WTC11 (cell line): ENCODE measurements around the gene TANGO2. TPM values are rescaled to one million over a fixed set of nuclear protein-coding genes. Genes with fewer than 3 reads are reported as not detected.

Experiments
- ATAC-seq: fragments of 200-7000 bp; cut with Tn5 transposase; 2 replicates; pipeline ENCODE4 v1.10.0; 2021; ENCODE audit warnings: mild to moderate bottlenecking, moderate library complexity
- CTCF ChIA-PET: fragments of 300-600 bp; sonication (Branson Sonifier 250); formaldehyde crosslinking; loops from one replicate; lab custom pipeline; 2021; ENCODE audit warnings: antibody characterized with exemption; lab: Charles Lee
- POLR2A ChIA-PET: fragments of 350-600 bp; sonication (Branson Sonifier 250); formaldehyde crosslinking; loops from one replicate; lab custom pipeline; 2021; ENCODE audit warnings: antibody characterized with exemption; lab: Charles Lee
- DNase-seq: peaks from one replicate; pipeline ENCODE4 v3.0.0; 2021; ENCODE audit warnings: low spot score
- H3K27ac Mint-ChIP-seq: 2 replicates; pipeline ENCODE4 v1.8.0; 2021; ENCODE audit warnings: mixed read lengths
- H3K27me3 Mint-ChIP-seq: 2 replicates; pipeline ENCODE4 v1.8.0; 2021; ENCODE audit warnings: low read depth, mild to moderate bottlenecking, moderate library complexity, mixed read lengths
- H3K36me3 Mint-ChIP-seq: 2 replicates; pipeline ENCODE4 v1.8.0; 2021; ENCODE audit warnings: mixed read lengths
- H3K4me1 Mint-ChIP-seq: 2 replicates; pipeline ENCODE4 v1.8.0; 2022; ENCODE audit warnings: mixed read lengths
- H3K4me3 Mint-ChIP-seq: 2 replicates; pipeline ENCODE4 v1.8.0; 2021; ENCODE audit warnings: mild to moderate bottlenecking, moderate library complexity, mixed read lengths
- H3K9me3 Mint-ChIP-seq: 2 replicates; pipeline ENCODE4 v1.8.0; 2021; ENCODE audit warnings: mixed read lengths
- CREM ChIP-seq: sonication (generic); formaldehyde crosslinking; IDR thresholded peaks from 2 replicates; pipeline ENCODE4 v1.8.1; 2022; ENCODE audit warnings: mild to moderate bottlenecking, missing genetic modification reagents, moderate library complexity
- EMX1 ChIP-seq: fragments of 250-450 bp; sonication (Bioruptor Pico); IDR thresholded peaks from 2 replicates; pipeline ENCODE4 v1.8.0; 2021; ENCODE audit warnings: mild to moderate bottlenecking
- ETV6 ChIP-seq: sonication (generic); formaldehyde crosslinking; IDR thresholded peaks from 2 replicates; pipeline ENCODE4 v1.8.1; 2022; ENCODE audit warnings: mild to moderate bottlenecking, missing genetic modification reagents
- HMGA2 ChIP-seq: fragments of 250-450 bp; sonication (Bioruptor Pico); IDR thresholded peaks from 2 replicates; pipeline ENCODE4 v1.4.0; 2021; ENCODE audit warnings: mild to moderate bottlenecking, moderate library complexity
- KAT7 ChIP-seq: sonication (generic); formaldehyde crosslinking; IDR thresholded peaks from 2 replicates; pipeline ENCODE4 v1.8.1; 2023; ENCODE audit warnings: missing genetic modification reagents, mild to moderate bottlenecking, borderline replicate concordance
- MYBL2 ChIP-seq: sonication (generic); formaldehyde crosslinking; IDR thresholded peaks from 2 replicates; pipeline ENCODE4 v1.8.1; 2023; ENCODE audit warnings: mild to moderate bottlenecking, moderate library complexity, missing genetic modification reagents
- OVOL2 ChIP-seq: fragments of 250-450 bp; sonication (Bioruptor Pico); IDR thresholded peaks from 2 replicates; pipeline ENCODE4 v1.9.0; 2021; ENCODE audit warnings: mild to moderate bottlenecking, borderline replicate concordance
- SP1 ChIP-seq: sonication (generic); formaldehyde crosslinking; conservative IDR thresholded peaks from 2 replicates; pipeline ENCODE4 v1.8.1; 2022; ENCODE audit warnings: missing genetic modification reagents
- STAT6 ChIP-seq: sonication (generic); formaldehyde crosslinking; conservative IDR thresholded peaks from 2 replicates; pipeline ENCODE4 v1.8.1; 2023; ENCODE audit warnings: mild to moderate bottlenecking, low read depth, missing genetic modification reagents, moderate library complexity
- ZNF138 ChIP-seq: sonication (generic); formaldehyde crosslinking; conservative IDR thresholded peaks from 2 replicates; pipeline ENCODE4 v1.8.1; 2022; ENCODE audit warnings: mild to moderate bottlenecking, moderate library complexity, missing genetic modification reagents
- ZNF396 ChIP-seq: fragments of 250-450 bp; sonication (Bioruptor Pico); IDR thresholded peaks from 2 replicates; pipeline ENCODE4 v1.8.0; 2021; ENCODE audit warnings: mild to moderate bottlenecking, moderate library complexity, borderline replicate concordance
- ZNF423 ChIP-seq: fragments of 250-450 bp; sonication (Bioruptor Pico); IDR thresholded peaks from 2 replicates; pipeline ENCODE4 v2.1.2; 2022; ENCODE audit warnings: mild to moderate bottlenecking, moderate library complexity
- ZNF425 ChIP-seq: fragments of 250-450 bp; sonication (Bioruptor Pico); conservative IDR thresholded peaks from 2 replicates; pipeline ENCODE4 v1.9.0; 2021; ENCODE audit warnings: mild to moderate bottlenecking
- total RNA-seq: library from RNA; stranded (reverse); gene quantifications from 3 replicates; pipeline ENCODE4 v1.2.3, GENCODE V29; 2021
- TF ChIP-seq, protein P1 (sequence below): sonication (generic); formaldehyde crosslinking; IDR thresholded peaks from 2 replicates; pipeline ENCODE4 v1.8.1; 2022; ENCODE audit warnings: mild to moderate bottlenecking, moderate library complexity, missing genetic modification reagents
- TF ChIP-seq, protein P2 (sequence below): sonication (generic); formaldehyde crosslinking; IDR thresholded peaks from 2 replicates; pipeline ENCODE4 v1.8.0; 2022; ENCODE audit warnings: mild to moderate bottlenecking, missing genetic modification reagents
- TF ChIP-seq, protein P3 (sequence below): sonication (generic); formaldehyde crosslinking; conservative IDR thresholded peaks from 2 replicates; pipeline ENCODE4 v1.8.1; 2022; ENCODE audit warnings: mild to moderate bottlenecking, missing genetic modification reagents
- TF ChIP-seq, protein P4 (sequence below): sonication (generic); formaldehyde crosslinking; IDR thresholded peaks from 2 replicates; pipeline ENCODE4 v1.8.1; 2023; ENCODE audit warnings: mild to moderate bottlenecking, missing genetic modification reagents

The TANGO2 gene
- total RNA-seq, 1 experiment from 2014 or later, result 14.8 TPM

DNA sequence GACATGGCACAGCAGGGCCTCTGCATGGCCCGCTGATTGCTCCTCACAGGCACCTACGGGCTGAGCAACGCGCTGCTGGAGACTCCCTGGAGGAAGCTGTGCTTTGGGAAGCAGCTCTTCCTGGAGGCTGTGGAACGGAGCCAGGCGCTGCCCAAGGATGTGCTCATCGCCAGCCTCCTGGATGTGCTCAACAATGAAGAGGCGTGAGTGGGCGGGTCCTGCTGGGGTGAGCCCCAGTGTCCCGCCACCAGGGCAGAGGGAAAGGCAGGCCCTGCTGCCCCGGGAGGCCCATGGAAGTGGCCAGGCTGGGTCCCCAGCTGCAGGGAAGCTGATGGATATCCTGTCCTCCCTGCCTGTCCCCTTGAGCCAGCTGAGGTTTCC lies 40.6 kb downstream of the TANGO2 start:
- Mint-ChIP-seq H3K27ac (no peak overlapping the region), H3K36me3 (no peaks in the 10 kb centered on the region), H3K27me3 (no peaks in the 10 kb centered on the region; the same call in 1 of the 2 replicates), H3K4me3 (no peak overlapping the region), H3K9me3 (no peaks in the 10 kb centered on the region), H3K4me1 (no peaks in the 10 kb centered on the region)
- TF ChIP-seq, protein P1, sequence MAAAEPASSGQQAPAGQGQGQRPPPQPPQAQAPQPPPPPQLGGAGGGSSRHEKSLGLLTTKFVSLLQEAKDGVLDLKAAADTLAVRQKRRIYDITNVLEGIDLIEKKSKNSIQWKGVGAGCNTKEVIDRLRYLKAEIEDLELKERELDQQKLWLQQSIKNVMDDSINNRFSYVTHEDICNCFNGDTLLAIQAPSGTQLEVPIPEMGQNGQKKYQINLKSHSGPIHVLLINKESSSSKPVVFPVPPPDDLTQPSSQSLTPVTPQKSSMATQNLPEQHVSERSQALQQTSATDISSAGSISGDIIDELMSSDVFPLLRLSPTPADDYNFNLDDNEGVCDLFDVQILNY (CRISPR knock-in tag), result no peak
- ATAC-seq (no peak), DNase-seq (no peak)
- ChIA-PET CTCF (interaction anchor here (0.5 kb wide), 1 partner anchor 41 kb away, joined by 4 read pairs; no protein-coding TSS in a partner anchor), POLR2A (no interaction called here)

- no peaks in the 10 kb centered on the region for H3K9me3 Mint-ChIP-seq
- H3K27ac Mint-ChIP-seq, result no peak overlapping the region
- no peak for ATAC-seq
- H3K4me3 Mint-ChIP-seq, result no peak overlapping the region
- ChIA-PET CTCF (interaction anchor here (1.0 kb wide), 1 partner anchor 49 kb away, joined by 3 read pairs; no protein-coding TSS in a partner anchor), POLR2A (no interaction called here)
- TF ChIP-seq STAT6 (no peak), EMX1 (CRISPR knock-in tag) (no peak), SP1 (no peak), ETV6 (CRISPR knock-in tag) (no peak), CREM (no peak), KAT7 (CRISPR knock-in tag) (no peak), HMGA2 (CRISPR knock-in tag) (no peak), ZNF423 (CRISPR knock-in tag) (no peak), ZNF425 (CRISPR knock-in tag) (no peak), OVOL2 (CRISPR knock-in tag) (no peak), MYBL2 (no peak), ZNF396 (CRISPR knock-in tag) (no peak), ZNF138 (no peak)
- TF ChIP-seq, protein P2, sequence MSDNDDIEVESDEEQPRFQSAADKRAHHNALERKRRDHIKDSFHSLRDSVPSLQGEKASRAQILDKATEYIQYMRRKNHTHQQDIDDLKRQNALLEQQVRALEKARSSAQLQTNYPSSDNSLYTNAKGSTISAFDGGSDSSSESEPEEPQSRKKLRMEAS, result no peak
- TF ChIP-seq, protein P3, sequence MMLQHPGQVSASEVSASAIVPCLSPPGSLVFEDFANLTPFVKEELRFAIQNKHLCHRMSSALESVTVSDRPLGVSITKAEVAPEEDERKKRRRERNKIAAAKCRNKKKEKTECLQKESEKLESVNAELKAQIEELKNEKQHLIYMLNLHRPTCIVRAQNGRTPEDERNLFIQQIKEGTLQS (CRISPR knock-in tag), result no peak
- TF ChIP-seq, protein P4, sequence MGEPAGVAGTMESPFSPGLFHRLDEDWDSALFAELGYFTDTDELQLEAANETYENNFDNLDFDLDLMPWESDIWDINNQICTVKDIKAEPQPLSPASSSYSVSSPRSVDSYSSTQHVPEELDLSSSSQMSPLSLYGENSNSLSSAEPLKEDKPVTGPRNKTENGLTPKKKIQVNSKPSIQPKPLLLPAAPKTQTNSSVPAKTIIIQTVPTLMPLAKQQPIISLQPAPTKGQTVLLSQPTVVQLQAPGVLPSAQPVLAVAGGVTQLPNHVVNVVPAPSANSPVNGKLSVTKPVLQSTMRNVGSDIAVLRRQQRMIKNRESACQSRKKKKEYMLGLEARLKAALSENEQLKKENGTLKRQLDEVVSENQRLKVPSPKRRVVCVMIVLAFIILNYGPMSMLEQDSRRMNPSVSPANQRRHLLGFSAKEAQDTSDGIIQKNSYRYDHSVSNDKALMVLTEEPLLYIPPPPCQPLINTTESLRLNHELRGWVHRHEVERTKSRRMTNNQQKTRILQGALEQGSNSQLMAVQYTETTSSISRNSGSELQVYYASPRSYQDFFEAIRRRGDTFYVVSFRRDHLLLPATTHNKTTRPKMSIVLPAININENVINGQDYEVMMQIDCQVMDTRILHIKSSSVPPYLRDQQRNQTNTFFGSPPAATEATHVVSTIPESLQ (CRISPR knock-in tag), result no peak
- DNase-seq, result no peak
- H3K4me1 Mint-ChIP-seq, result no peaks in the 10 kb centered on the region
- no peaks in the 10 kb centered on the region; the same call in 1 of the 2 replicates for H3K27me3 Mint-ChIP-seq
- no peaks in the 10 kb centered on the region for H3K36me3 Mint-ChIP-seq
Measured at GRCh38 chr22:20062043-20062765, 41.3 kb downstream of the TANGO2 start.
